MM.1S (cell line): ENCODE data around the gene STAG1.

Source experiments
- DNase-seq: peaks from one replicate; pipeline ENCODE4 v3.0.0-alpha.2; 2015
- H2AFZ ChIP-seq: fragments of 300-600 bp; sonication (generic); 2 replicates; pipeline ENCODE4 v1.6.0; 2016; ENCODE audit warnings: antibody characterized with exemption, low read length
- H3F3A ChIP-seq: fragments of 300-600 bp; sonication (generic); 2 replicates; pipeline ENCODE4 v1.6.1; 2016; ENCODE audit warnings: mild to moderate bottlenecking, antibody characterized with exemption, low read length, moderate library complexity, mixed read lengths; ENCODE audit not compliant: insufficient read depth
- H3K27ac ChIP-seq: fragments of 300-600 bp; sonication (generic); 2 replicates; pipeline ENCODE4 v1.5.1; 2016; ENCODE audit warnings: mild to moderate bottlenecking, low read length
- H3K27me3 ChIP-seq: fragments of 300-600 bp; sonication (generic); replicated peaks from 2 replicates; pipeline ENCODE4 v1.6.0; 2016; ENCODE audit warnings: low read length; ENCODE audit not compliant: insufficient read depth
- H3K36me3 ChIP-seq: fragments of 300-600 bp; sonication (generic); replicated peaks from 2 replicates; pipeline ENCODE4 v1.6.1; 2016; ENCODE audit warnings: mild to moderate bottlenecking, low read length, mixed read lengths; ENCODE audit not compliant: insufficient read depth
- H3K4me1 ChIP-seq: fragments of 300-600 bp; sonication (generic); 2 replicates; pipeline ENCODE4 v1.6.1; 2016; ENCODE audit warnings: low read length, mixed read lengths
- H3K4me2 ChIP-seq: fragments of 300-600 bp; sonication (generic); 2 replicates; pipeline ENCODE4 v1.6.0; 2016; ENCODE audit warnings: low read depth, low read length
- H3K4me3 ChIP-seq: fragments of 300-600 bp; sonication (generic); 2 replicates; pipeline ENCODE4 v1.5.1; 2016; ENCODE audit warnings: low read length, mixed read lengths
- H3K79me2 ChIP-seq: fragments of 300-600 bp; sonication (generic); 2 replicates; pipeline ENCODE4 v1.6.1; 2016; ENCODE audit warnings: mixed run types, low read length, mixed read lengths
- H3K9ac ChIP-seq: fragments of 300-600 bp; sonication (generic); 2 replicates; pipeline ENCODE4 v1.6.1; 2016; ENCODE audit warnings: low read length, mixed read lengths
- H3K9me2 ChIP-seq: fragments of 300-600 bp; sonication (generic); replicated peaks from 2 replicates; pipeline ENCODE4 v1.6.1; 2016; ENCODE audit warnings: mild to moderate bottlenecking, low read length, mixed read lengths; ENCODE audit not compliant: insufficient read depth
- H3K9me3 ChIP-seq: fragments of 300-600 bp; sonication (generic); replicated peaks from 2 replicates; pipeline ENCODE4 v1.6.1; 2016; ENCODE audit warnings: mild to moderate bottlenecking, low read length, mixed read lengths; ENCODE audit not compliant: insufficient read depth
- H4K20me1 ChIP-seq: fragments of 300-600 bp; sonication (generic); 2 replicates; pipeline ENCODE4 v1.6.1; 2016; ENCODE audit warnings: mild to moderate bottlenecking, low read length, moderate library complexity, mixed read lengths; ENCODE audit not compliant: insufficient read depth
- EZH2 ChIP-seq: fragments of 300-600 bp; sonication (generic); optimal IDR thresholded peaks from 2 replicates; pipeline ENCODE3; 2017; ENCODE audit warnings: low read depth, mild to moderate bottlenecking, antibody characterized with exemption, low read length, mixed read lengths
- EZH2phosphoT487 ChIP-seq: fragments of 300-600 bp; sonication (generic); IDR thresholded peaks from 2 replicates; pipeline ENCODE4 v1.6.1; 2018; ENCODE audit warnings: antibody characterized with exemption, low read length
- TF ChIP-seq, protein P1 (sequence below): fragments of 300-600 bp; sonication (generic); IDR thresholded peaks from 2 replicates; pipeline ENCODE4 v1.5.1; 2016; ENCODE audit warnings: antibody characterized with exemption, low read length, mixed read lengths

Gene STAG1

DNA sequence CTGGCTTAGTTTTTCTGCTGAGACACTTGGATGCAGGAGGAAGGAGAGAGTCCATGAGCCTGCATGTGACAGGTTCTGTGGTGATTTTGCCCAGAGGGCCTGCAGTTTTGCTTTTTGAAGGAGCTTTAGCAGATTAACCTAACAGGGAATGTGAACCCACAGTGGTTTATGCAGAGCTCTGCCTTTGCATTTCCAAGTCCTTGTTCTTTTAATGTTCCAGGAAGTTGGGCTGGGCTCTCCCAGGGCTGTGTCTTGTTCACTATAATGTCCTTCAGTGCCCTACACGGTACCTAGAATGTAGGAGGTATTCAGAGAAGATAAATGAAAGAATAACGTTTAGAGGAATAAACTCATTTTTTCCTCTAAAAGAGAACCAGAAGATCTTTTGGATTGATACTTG lies 451.7 kb downstream of the STAG1 start:
- H3K4me3 ChIP-seq, result no peak overlapping the region
- no peaks in the 10 kb centered on the region for H3K4me1 ChIP-seq
- no peaks in the 10 kb centered on the region for H3K79me2 ChIP-seq
- H3K36me3 ChIP-seq, result no peaks in the 10 kb centered on the region
- H3K27ac ChIP-seq, result no peak overlapping the region
- no peaks in the 10 kb centered on the region for H3K9me2 ChIP-seq
- TF ChIP-seq EZH2 (no peak), EZH2phosphoT487 (no peak)
- TF ChIP-seq, protein P1, sequence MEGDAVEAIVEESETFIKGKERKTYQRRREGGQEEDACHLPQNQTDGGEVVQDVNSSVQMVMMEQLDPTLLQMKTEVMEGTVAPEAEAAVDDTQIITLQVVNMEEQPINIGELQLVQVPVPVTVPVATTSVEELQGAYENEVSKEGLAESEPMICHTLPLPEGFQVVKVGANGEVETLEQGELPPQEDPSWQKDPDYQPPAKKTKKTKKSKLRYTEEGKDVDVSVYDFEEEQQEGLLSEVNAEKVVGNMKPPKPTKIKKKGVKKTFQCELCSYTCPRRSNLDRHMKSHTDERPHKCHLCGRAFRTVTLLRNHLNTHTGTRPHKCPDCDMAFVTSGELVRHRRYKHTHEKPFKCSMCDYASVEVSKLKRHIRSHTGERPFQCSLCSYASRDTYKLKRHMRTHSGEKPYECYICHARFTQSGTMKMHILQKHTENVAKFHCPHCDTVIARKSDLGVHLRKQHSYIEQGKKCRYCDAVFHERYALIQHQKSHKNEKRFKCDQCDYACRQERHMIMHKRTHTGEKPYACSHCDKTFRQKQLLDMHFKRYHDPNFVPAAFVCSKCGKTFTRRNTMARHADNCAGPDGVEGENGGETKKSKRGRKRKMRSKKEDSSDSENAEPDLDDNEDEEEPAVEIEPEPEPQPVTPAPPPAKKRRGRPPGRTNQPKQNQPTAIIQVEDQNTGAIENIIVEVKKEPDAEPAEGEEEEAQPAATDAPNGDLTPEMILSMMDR, result no peak
- H3F3A ChIP-seq, result no peaks in the 10 kb centered on the region
- H3K27me3 ChIP-seq, result no peaks in the 10 kb centered on the region
- H4K20me1 ChIP-seq, result no peaks in the 10 kb centered on the region
- H3K4me2 ChIP-seq, result no peak overlapping the region
- H2AFZ ChIP-seq, result no peak overlapping the region
- no peak overlapping the region for H3K9ac ChIP-seq
- no peak for DNase-seq
- H3K9me3 ChIP-seq, result no peaks in the 10 kb centered on the region

DNA sequence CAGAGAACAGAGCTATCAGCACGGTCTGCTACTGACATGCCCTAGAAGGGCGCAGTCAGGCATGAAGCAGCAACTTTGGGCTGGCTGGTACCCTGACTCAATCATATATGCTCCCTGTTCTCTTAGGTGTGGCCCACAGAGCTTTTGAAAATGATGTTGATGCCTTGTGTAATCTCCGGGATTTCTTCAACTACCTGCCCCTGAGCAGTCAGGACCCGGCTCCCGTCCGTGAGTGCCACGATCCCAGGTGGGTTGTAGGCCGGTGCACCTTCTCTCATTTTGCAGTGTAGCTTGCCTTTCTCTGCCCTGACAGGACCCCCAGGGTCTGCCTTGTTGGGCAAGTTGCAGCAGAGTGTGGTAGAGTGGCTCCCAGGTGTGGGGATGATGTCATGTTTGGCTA lies 454.4 kb downstream of the STAG1 start:
- H3K9me2 ChIP-seq, result no peaks in the 10 kb centered on the region
- H3K4me2 ChIP-seq, result no peak overlapping the region
- H3K4me3 ChIP-seq, result no peak overlapping the region
- no peak overlapping the region for H3K27ac ChIP-seq
- no peak for DNase-seq
- H3F3A ChIP-seq, result no peaks in the 10 kb centered on the region
- no peaks in the 10 kb centered on the region for H3K79me2 ChIP-seq
- no peaks in the 10 kb centered on the region for H3K27me3 ChIP-seq
- no peaks in the 10 kb centered on the region for H4K20me1 ChIP-seq
- H3K4me1 ChIP-seq, result no peaks in the 10 kb centered on the region
- no peaks in the 10 kb centered on the region for H3K9me3 ChIP-seq
- no peak overlapping the region for H2AFZ ChIP-seq
- TF ChIP-seq, protein P1, result no peak
- TF ChIP-seq EZH2, result no peak
- no peak for TF ChIP-seq EZH2phosphoT487
- no peaks in the 10 kb centered on the region for H3K36me3 ChIP-seq
- H3K9ac ChIP-seq, result no peak overlapping the region

DNA sequence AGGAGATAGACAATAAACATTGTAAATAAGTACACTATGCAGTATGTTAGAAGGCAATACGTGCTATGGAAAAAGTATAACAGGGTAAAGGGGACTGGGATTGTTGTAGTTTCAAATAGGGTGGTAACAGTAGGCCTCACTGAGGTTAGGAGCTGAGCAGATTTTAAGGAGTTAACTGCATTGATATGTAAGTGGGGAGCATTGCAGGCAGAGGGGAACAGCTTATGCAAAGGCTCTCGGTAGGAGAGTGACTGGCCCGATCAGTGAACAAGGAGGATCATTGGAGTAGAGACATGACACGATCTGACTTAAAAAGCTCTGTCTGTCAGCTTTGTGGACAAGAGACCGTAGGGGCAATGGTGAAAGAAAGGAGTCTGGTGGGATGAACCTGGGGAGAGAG lies 455.2 kb downstream of the STAG1 start:
- TF ChIP-seq EZH2 (no peak), EZH2phosphoT487 (no peak)
- TF ChIP-seq, protein P1, result no peak
- H3K4me2 ChIP-seq, result no peak overlapping the region

More for the DNA sequence above, 455.2 kb downstream of the STAG1 start:
- Histone ChIP-seq H3K9ac (no peak overlapping the region), H3F3A (no peaks in the 10 kb centered on the region), H3K36me3 (no peaks in the 10 kb centered on the region), H3K27ac (no peak overlapping the region), H3K4me3 (no peak overlapping the region), H3K4me1 (no peaks in the 10 kb centered on the region), H3K9me3 (no peaks in the 10 kb centered on the region), H2AFZ (no peak overlapping the region), H3K9me2 (no peaks in the 10 kb centered on the region), H3K27me3 (no peaks in the 10 kb centered on the region), H3K79me2 (no peaks in the 10 kb centered on the region), H4K20me1 (no peaks in the 10 kb centered on the region)
- no peak for DNase-seq
